Measurements from ENCODE around the gene NCAPD3.

Gene NCAPD3

DNA sequence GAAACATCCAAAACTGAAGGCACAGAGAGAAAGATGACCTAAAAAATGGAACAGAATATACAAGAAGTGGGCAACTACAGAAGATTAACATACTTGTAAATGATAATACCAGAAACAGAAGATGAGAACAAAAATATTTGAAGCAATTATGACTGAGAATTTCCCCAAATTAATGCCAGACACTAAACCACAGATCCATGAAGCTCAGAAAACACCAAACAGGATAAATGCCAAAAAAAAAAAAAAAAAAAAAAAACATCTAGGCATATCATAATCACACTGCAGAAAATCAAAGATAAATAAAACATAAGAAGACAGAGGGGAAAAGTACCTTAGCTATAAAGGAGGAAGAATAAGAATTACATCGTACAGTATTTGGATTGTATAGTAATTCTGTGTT lies 89.6 kb downstream of the NCAPD3 start:
- no peak overlapping the region for H2AFZ ChIP-seq
- H3K9ac ChIP-seq: no peak overlapping the region
- no peak overlapping the region for H3K4me2 ChIP-seq (ENCODE audit: low read length)
- H3K27me3 ChIP-seq (ENCODE audit: control insufficient read depth, insufficient read depth, low read length): no peaks in the 10 kb centered on the region
- TF ChIP-seq, protein P1, sequence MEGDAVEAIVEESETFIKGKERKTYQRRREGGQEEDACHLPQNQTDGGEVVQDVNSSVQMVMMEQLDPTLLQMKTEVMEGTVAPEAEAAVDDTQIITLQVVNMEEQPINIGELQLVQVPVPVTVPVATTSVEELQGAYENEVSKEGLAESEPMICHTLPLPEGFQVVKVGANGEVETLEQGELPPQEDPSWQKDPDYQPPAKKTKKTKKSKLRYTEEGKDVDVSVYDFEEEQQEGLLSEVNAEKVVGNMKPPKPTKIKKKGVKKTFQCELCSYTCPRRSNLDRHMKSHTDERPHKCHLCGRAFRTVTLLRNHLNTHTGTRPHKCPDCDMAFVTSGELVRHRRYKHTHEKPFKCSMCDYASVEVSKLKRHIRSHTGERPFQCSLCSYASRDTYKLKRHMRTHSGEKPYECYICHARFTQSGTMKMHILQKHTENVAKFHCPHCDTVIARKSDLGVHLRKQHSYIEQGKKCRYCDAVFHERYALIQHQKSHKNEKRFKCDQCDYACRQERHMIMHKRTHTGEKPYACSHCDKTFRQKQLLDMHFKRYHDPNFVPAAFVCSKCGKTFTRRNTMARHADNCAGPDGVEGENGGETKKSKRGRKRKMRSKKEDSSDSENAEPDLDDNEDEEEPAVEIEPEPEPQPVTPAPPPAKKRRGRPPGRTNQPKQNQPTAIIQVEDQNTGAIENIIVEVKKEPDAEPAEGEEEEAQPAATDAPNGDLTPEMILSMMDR (IDR thresholded peaks at IDR 0.05): no peak
- H3K79me2 ChIP-seq: peaks cover 7% of the 10 kb centered on the region
- no peak overlapping the region for H3K4me3 ChIP-seq (ENCODE audit: low read depth, low read length)
- no peaks in the 10 kb centered on the region for H3K36me3 ChIP-seq (ENCODE audit: control insufficient read depth, insufficient read depth, low read length)
- no peaks in the 10 kb centered on the region for H3K4me1 ChIP-seq
- no peaks in the 10 kb centered on the region for H3K9me3 ChIP-seq (ENCODE audit: control insufficient read depth, low read length)
- no peak overlapping the region for H3K27ac ChIP-seq

DNA sequence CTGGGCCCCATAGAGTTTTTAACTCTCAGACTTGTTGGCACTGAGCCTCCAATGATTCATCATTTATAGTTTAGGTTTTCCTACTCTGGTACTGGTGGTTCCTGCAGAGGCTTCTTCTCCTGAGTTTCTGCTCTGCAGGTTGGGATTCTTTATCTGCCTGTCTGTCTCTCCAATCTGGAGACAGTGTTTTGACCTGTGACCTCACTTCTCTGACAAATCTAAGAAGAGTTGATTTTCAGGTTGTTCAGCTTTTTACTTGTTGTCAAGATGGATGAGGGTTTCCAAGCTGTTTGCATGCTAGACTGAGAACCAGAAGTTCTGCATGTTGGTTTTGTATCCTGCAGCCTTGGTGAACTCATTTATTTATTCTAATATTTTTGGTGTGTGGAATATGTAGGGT lies 91.0 kb downstream of the NCAPD3 start:
- H3K4me2 ChIP-seq (ENCODE audit: low read length): no peak overlapping the region
- no peaks in the 10 kb centered on the region for H3K9me3 ChIP-seq (ENCODE audit: control insufficient read depth, low read length)
- H3K4me1 ChIP-seq: no peaks in the 10 kb centered on the region
- no peaks in the 10 kb centered on the region for H3K27me3 ChIP-seq (ENCODE audit: control insufficient read depth, insufficient read depth, low read length)
- no peak overlapping the region for H3K4me3 ChIP-seq (ENCODE audit: low read depth, low read length)
- no peak overlapping the region for H3K9ac ChIP-seq
- H3K36me3 ChIP-seq (ENCODE audit: control insufficient read depth, insufficient read depth, low read length): no peaks in the 10 kb centered on the region
- H3K79me2 ChIP-seq: peaks cover 11% of the 10 kb centered on the region
- H2AFZ ChIP-seq: no peak overlapping the region
- TF ChIP-seq, protein P1 (IDR thresholded peaks at IDR 0.05): no peak
- H3K27ac ChIP-seq: peak overlapping the region; percentile 65

DNA sequence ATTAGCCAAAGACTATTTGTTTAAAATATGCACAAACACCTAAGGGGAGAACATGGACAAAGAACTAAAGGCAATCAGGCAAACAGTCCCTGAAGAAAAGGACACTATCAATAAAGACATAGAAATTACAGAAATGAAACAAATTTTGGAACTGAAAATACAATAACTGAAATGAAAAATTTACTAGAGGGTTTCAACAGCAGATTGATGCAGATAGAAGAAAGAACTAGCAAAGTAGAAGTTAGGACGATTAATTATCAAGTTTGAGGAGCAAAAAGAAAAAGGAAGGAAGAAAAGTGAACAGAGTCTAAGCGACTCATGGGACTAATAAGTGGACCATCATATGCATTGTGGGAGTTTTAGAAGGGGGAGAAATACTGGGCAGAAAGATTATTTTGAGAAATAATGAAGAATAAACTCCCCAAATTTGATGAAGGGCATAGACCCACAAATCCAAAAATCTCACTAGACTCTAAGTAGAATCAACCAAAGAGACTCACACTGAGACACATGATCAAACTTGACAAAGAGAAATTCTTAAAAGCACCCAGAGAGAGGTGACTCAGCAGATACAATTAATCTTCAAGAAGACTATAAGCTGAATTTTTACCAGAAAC lies 92.0 kb downstream of the NCAPD3 start:
- Histone ChIP-seq H3K27ac (no peak overlapping the region), H3K79me2 (peaks cover 11% of the 10 kb centered on the region)

DNA sequence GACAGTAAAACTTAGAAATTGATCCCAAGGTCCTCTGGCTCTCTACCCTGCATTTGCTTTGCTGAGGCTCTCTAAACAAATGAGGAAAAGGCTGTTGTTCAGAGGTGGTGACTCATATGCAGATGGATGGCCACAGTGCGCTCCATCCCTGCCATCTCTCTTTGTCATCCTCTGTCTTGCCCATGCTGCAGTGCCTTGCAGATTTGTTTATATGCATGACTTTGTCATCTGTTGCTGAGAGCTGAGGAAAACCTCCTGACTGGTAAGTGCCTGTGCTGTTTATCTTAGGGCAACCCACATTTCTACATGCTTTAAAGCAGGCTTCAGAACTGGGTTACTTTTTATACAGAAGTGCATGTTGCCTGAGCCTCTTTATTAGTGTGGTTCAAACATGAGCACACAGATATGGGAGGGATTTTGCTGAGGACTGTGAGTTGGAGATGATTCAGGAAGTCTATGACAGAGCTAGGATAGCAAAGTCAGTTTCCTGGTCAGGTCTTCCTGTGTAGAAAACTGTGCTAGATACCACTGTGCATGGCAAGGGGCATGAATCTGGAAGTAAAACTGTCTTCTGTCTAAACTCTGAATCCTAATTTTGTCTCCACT lies 97.4 kb downstream of the NCAPD3 start:
- Histone ChIP-seq H3K4me2 (ENCODE audit: low read length) (no peak overlapping the region), H3K4me1 (peaks cover 5% of the 10 kb centered on the region), H3K79me2 (peaks cover 6% of the 10 kb centered on the region), H2AFZ (no peak overlapping the region), H3K4me3 (ENCODE audit: low read depth, low read length) (no peak overlapping the region), H3K36me3 (ENCODE audit: control insufficient read depth, insufficient read depth, low read length) (no peaks in the 10 kb centered on the region), H3K9me3 (ENCODE audit: control insufficient read depth, low read length) (no peaks in the 10 kb centered on the region), H3K27me3 (ENCODE audit: control insufficient read depth, insufficient read depth, low read length) (no peaks in the 10 kb centered on the region), H3K9ac (no peak overlapping the region), H3K27ac (no peak overlapping the region)
- TF ChIP-seq, protein P1 (IDR thresholded peaks at IDR 0.05): no peak

More for the DNA sequence above, 92.0 kb downstream of the NCAPD3 start:
- H3K4me2 ChIP-seq (ENCODE audit: low read length): no peak overlapping the region
- no peak overlapping the region for H3K9ac ChIP-seq
- no peaks in the 10 kb centered on the region for H3K27me3 ChIP-seq (ENCODE audit: control insufficient read depth, insufficient read depth, low read length)
- H3K9me3 ChIP-seq (ENCODE audit: control insufficient read depth, low read length): no peaks in the 10 kb centered on the region
- peaks cover 2% of the 10 kb centered on the region for H3K4me1 ChIP-seq
- no peaks in the 10 kb centered on the region for H3K36me3 ChIP-seq (ENCODE audit: control insufficient read depth, insufficient read depth, low read length)
- H3K4me3 ChIP-seq (ENCODE audit: low read depth, low read length): no peak overlapping the region
- TF ChIP-seq, protein P1 (IDR thresholded peaks at IDR 0.05): no peak
- H2AFZ ChIP-seq: no peak overlapping the region

DNA sequence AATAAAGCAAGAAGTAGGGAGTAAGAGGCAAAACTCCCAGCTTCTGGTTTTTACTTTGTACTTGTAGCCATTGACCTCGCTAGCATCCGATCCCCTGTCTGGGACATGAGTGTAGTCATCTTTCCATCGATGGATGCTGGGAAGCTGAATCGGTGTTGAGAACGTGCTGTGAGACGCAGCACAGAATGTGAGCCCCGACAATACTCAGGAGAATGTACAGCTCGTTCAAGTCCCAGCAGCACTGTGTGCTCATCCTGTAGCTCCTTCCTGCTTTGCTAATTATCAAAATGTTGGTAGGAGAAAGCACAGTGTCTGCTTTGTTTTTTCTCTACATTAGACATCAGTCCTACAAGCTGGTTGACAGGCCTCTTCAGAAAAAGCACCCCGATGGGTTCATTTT lies 98.3 kb downstream of the NCAPD3 start:
- H3K9ac ChIP-seq: no peak overlapping the region
- H3K36me3 ChIP-seq (ENCODE audit: control insufficient read depth, insufficient read depth, low read length): no peaks in the 10 kb centered on the region
- H2AFZ ChIP-seq: no peak overlapping the region
- H3K27me3 ChIP-seq (ENCODE audit: control insufficient read depth, insufficient read depth, low read length): no peaks in the 10 kb centered on the region
- H3K4me2 ChIP-seq (ENCODE audit: low read length): no peak overlapping the region
- peaks cover 6% of the 10 kb centered on the region for H3K4me1 ChIP-seq
- peak overlapping the region; percentile 44 for H3K27ac ChIP-seq
- H3K9me3 ChIP-seq (ENCODE audit: control insufficient read depth, low read length): no peaks in the 10 kb centered on the region
- TF ChIP-seq, protein P1 (IDR thresholded peaks at IDR 0.05): no peak
- no peak overlapping the region for H3K4me3 ChIP-seq (ENCODE audit: low read depth, low read length)
- peaks cover 6% of the 10 kb centered on the region for H3K79me2 ChIP-seq
